Vagina (tissue), 2 donors: ENCODE results near the gene KRT16. TPM values are rescaled to one million over a fixed set of nuclear protein-coding genes. Genes with fewer than 3 reads are reported as not detected.
A peak's percentile ranks its signal among the peaks of the same experiment; 100 is the strongest.

Source experiments
- DNase-seq, 2 donors: peaks; one replicate each; pipeline ENCODE4 v3.0.0-alpha.2; 2017; ENCODE audit errors: extremely low spot score in 2 of 2
- H3K27ac ChIP-seq: fragments of 200-600 bp; sonication (generic); one replicate; pipeline ENCODE4 v1.5.1; 2019
- H3K27me3 ChIP-seq: fragments of 200-600 bp; sonication (generic); one replicate; pipeline ENCODE4 v1.5.1; 2019
- H3K36me3 ChIP-seq, 2 donors: fragments of 200-600 bp; sonication (generic); one replicate each; pipeline ENCODE4 v1.5.1; 2017 to 2019
- H3K4me1 ChIP-seq: fragments of 200-600 bp; sonication (generic); one replicate; pipeline ENCODE4 v1.5.1; 2019
- H3K4me3 ChIP-seq, 2 donors: fragments of 200-600 bp; sonication (generic); 1 replicate in 1 of 2; 2 replicates in 1 of 2; pipeline ENCODE4 v1.5.1; 2016 to 2019
- H3K9me3 ChIP-seq: fragments of 200-600 bp; sonication (generic); one replicate; pipeline ENCODE4 v1.5.1; 2019
- POLR2A ChIP-seq, 2 donors: fragments of 450-650 bp; IDR thresholded peaks; one replicate each; pipeline ENCODE4 v1.6.1; 2017; ENCODE audit warnings: antibody characterized with exemption in 2 of 2, mild to moderate bottlenecking in 2 of 2, moderate library complexity in 2 of 2
- POLR2AphosphoS5 ChIP-seq, 2 donors: sonication (generic); formaldehyde crosslinking; IDR thresholded peaks; one replicate each; pipeline ENCODE4 v1.9.0; 2017; ENCODE audit warnings: antibody characterized with exemption in 2 of 2, mild to moderate bottlenecking in 2 of 2, low read depth in 1 of 2; ENCODE audit not compliant: insufficient read depth in 1 of 2
- intact Hi-C: fragments of 100-400 bp; cut with DNase I; formaldehyde crosslinking; loops from one replicate; pipeline ENCODE4 v1.15.1; 2023
- total RNA-seq: library from RNA; depleted of rRNA; stranded (reverse); fragments of >200 nt; gene quantifications from one replicate; pipeline ENCODE4 v1.2.3, GENCODE V29; 2016
- TF ChIP-seq, protein P1 (sequence below), 3 experiments: fragments of 450-650 bp in 2 of 3; fragments of 200-600 bp in 1 of 3; sonication (generic) in 1 of 3; IDR thresholded peaks; one replicate each; pipeline ENCODE4 v1.5.1; 2017 to 2019; ENCODE audit warnings: antibody characterized with exemption in 3 of 3, mild to moderate bottlenecking in 2 of 3, moderate library complexity in 2 of 3

Gene KRT16
- total RNA-seq, 1 donor from 2014 or later = 872 TPM

DNA sequence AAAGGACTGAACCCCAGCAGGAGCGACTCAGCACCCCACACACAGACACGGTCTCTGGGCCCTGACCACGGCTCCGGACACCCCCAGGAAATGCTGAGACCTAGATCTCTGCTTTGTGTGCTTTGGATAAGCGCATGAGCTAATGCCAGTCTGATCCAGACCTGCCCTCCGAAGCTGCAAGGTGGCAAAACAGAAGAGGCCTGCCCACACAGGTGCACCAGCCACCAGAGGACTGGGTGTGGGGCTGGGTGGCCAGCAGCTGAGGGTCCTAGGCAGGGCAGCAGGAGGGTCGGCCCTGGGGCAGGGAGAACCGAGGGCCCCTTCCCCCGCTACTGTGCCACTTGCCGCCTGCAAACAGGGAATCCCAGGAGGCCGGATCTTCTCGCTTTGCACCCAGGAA is 45.4 kb upstream of the KRT16 start:
- peaks cover 55% of the 10 kb centered on the region for H3K4me1 ChIP-seq
- H3K27me3 ChIP-seq = no peaks in the 10 kb centered on the region
- no peak overlapping the region for H3K4me3 ChIP-seq
- H3K9me3 ChIP-seq = no peaks in the 10 kb centered on the region
- no peak for TF ChIP-seq POLR2A (IDR thresholded peaks at IDR 0.05)
- TF ChIP-seq, protein P1, sequence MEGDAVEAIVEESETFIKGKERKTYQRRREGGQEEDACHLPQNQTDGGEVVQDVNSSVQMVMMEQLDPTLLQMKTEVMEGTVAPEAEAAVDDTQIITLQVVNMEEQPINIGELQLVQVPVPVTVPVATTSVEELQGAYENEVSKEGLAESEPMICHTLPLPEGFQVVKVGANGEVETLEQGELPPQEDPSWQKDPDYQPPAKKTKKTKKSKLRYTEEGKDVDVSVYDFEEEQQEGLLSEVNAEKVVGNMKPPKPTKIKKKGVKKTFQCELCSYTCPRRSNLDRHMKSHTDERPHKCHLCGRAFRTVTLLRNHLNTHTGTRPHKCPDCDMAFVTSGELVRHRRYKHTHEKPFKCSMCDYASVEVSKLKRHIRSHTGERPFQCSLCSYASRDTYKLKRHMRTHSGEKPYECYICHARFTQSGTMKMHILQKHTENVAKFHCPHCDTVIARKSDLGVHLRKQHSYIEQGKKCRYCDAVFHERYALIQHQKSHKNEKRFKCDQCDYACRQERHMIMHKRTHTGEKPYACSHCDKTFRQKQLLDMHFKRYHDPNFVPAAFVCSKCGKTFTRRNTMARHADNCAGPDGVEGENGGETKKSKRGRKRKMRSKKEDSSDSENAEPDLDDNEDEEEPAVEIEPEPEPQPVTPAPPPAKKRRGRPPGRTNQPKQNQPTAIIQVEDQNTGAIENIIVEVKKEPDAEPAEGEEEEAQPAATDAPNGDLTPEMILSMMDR (IDR thresholded peaks at IDR 0.05) = no peak
- TF ChIP-seq POLR2AphosphoS5 (IDR thresholded peaks at IDR 0.05; ENCODE audit: insufficient read depth in 1 of 2, low read depth in 1 of 2) = no peak
- H3K36me3 ChIP-seq = no peaks in the 10 kb centered on the region
- intact Hi-C loops = loop anchor here (10.0 kb wide), 1 partner anchor 853 kb away; no protein-coding TSS in a partner anchor
- peak overlapping the region; percentile 85 for H3K27ac ChIP-seq
- DNase-seq = no peak

DNA sequence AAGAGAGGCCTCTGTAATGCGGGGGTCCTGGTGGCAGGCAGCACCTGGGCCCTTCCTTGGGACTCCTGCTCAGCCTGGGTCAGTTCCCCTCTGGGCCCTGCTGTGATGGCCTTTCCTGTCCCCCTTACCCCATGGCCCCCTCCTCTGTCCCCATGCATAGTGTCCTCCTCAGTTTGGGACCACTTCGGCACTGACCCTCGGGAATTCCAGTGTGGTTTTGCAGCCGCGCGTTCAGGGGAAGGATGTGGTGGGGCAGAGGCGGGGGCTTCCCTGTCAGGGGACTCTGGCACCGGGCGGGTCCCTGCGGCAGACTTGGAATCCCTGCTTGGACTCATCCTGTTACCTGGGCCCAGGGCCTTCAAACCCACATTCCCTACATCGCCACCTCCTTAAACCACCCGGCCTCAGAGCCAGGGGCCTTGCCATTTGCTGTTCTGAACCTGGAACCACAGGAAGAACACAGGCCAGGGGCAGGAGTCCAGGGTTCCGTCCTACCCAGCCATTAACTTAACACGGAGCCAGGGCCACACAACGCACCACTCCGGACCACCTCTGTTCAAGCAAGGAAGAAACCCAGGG is 44.7 kb upstream of the KRT16 start:
- DNase-seq = no peak
- H3K4me1 ChIP-seq = peaks cover 57% of the 10 kb centered on the region
- TF ChIP-seq, protein P1 (IDR thresholded peaks at IDR 0.05) = no peak
- TF ChIP-seq POLR2AphosphoS5 (IDR thresholded peaks at IDR 0.05; ENCODE audit: insufficient read depth in 1 of 2, low read depth in 1 of 2) = no peak
- TF ChIP-seq POLR2A (IDR thresholded peaks at IDR 0.05) = no peak
- peak overlapping the region; percentile 85 for H3K27ac ChIP-seq
- H3K27me3 ChIP-seq = no peaks in the 10 kb centered on the region
- intact Hi-C loops = loop anchor here (10.0 kb wide), 1 partner anchor 852 kb away; no protein-coding TSS in a partner anchor
- no peaks in the 10 kb centered on the region for H3K36me3 ChIP-seq
- no peaks in the 10 kb centered on the region for H3K9me3 ChIP-seq
- H3K4me3 ChIP-seq = no peak overlapping the region

DNA sequence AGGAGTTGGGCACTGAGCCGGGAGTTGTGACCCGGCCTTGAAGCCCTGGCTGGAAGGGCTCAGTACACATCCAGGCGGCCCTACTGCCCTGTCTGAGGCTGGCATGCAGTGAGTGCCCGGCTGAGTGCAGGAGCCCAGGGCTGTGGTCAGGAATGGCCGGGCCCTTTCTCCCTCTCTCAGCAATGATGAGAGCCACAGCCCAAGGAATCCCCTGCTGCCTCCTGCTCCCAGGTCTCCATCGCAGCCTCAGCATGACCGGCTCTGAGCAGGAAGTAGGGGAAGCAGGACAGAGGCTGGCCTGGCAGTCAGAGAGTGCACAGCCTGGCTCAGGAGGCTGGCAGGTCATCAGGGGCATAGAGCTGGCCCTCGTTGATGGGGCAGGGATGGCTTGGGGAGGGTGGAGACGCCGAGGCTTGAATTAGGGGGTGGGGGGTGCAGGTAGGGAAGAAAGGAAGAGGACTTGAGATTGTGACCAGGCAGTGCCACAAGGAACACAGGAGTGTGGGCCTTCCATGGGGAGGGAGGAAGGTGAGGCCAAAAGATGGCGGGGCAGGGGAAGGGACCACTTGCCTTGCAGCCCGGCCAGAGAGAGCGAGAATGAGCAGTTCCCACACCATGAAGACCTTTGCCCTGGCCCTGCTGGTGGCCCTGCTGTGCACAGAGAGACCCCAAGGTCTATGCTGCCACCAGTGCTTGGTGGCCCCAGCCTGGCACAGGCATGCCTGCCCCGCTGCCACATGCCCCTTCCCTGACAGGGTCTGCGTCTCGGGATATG is 43.9 kb upstream of the KRT16 start:
- H3K4me3 ChIP-seq = no peak overlapping the region
- H3K27me3 ChIP-seq = no peaks in the 10 kb centered on the region
- peak overlapping the region; percentile 85 for H3K27ac ChIP-seq
- TF ChIP-seq, protein P1 (IDR thresholded peaks at IDR 0.05) = no peak
- TF ChIP-seq POLR2A (IDR thresholded peaks at IDR 0.05) (no peak), POLR2AphosphoS5 (IDR thresholded peaks at IDR 0.05; ENCODE audit: insufficient read depth in 1 of 2, low read depth in 1 of 2) (no peak)
- no peaks in the 10 kb centered on the region for H3K9me3 ChIP-seq
- peaks cover 62% of the 10 kb centered on the region for H3K4me1 ChIP-seq
- intact Hi-C loops = loop anchor here (10.0 kb wide), 1 partner anchor 852 kb away; no protein-coding TSS in a partner anchor
- no peaks in the 10 kb centered on the region for H3K36me3 ChIP-seq
- no peak for DNase-seq

DNA sequence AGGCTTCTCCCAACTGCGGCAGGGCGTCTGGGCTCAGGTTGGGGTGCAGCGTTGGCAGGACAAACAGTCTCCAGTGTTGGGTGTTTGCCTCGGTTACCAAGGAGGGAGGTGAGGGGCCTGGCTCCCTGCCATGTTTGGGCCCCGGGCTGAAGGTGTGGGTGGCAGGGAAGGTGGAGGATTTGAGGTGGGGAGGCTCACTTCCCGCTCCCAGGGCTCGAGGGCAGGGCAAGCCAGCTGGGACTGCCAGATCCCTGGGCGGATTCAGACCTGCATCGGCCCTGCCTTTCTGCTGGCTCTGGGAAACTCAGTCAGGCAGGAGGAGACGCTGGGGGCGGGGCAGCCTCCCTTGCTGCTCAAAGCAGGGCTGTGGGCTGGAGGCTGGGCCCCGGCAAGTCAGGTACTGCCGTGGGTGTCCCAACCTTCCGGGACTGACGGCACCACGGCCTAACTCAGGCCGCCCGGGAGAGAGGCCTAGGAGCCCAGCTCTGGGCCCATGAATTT is 43.1 kb upstream of the KRT16 start:
- intact Hi-C loops = loop anchor here (10.0 kb wide), 1 partner anchor 851 kb away; no protein-coding TSS in a partner anchor
- DNase-seq = no peak
- H3K27me3 ChIP-seq = no peaks in the 10 kb centered on the region
- TF ChIP-seq POLR2AphosphoS5 (IDR thresholded peaks at IDR 0.05; ENCODE audit: insufficient read depth in 1 of 2, low read depth in 1 of 2) (peak; percentile 58 to 76), POLR2A (IDR thresholded peaks at IDR 0.05) (no peak)
- TF ChIP-seq, protein P1 (IDR thresholded peaks at IDR 0.05) = no peak
- no peak overlapping the region for H3K4me3 ChIP-seq
- H3K27ac ChIP-seq = peak overlapping the region; percentile 85
- H3K4me1 ChIP-seq = peaks cover 70% of the 10 kb centered on the region
- H3K9me3 ChIP-seq = no peaks in the 10 kb centered on the region
- no peaks in the 10 kb centered on the region for H3K36me3 ChIP-seq
